Lower leg skin (tissue), 3 donors: Measurements from ENCODE around the gene CNN3.

Source experiments
- CTCF ChIP-seq, 3 donors: fragments of 450-650 bp; IDR thresholded peaks; one replicate each; pipeline ENCODE4 v1.5.1; 2016; ENCODE audit warnings: antibody characterized with exemption in 3 of 3, mild to moderate bottlenecking in 3 of 3, moderate library complexity in 2 of 3
- POLR2A ChIP-seq, 2 donors: fragments of 450-650 bp; IDR thresholded peaks; one replicate each; pipeline ENCODE4 v1.6.1; 2016 to 2017; ENCODE audit warnings: antibody characterized with exemption in 2 of 2, mild to moderate bottlenecking in 1 of 2, moderate library complexity in 1 of 2

- TF ChIP-seq POLR2A (IDR thresholded peaks at IDR 0.05) (no peak), CTCF (IDR thresholded peaks at IDR 0.05) (no peak)
Measured at GRCh38 chr1:94928293-94928939, 1.5 kb upstream of the CNN3 start.
